WERI-Rb-1 (cell line): ENCODE measurements around the gene MCTP1.

Experiments
- DNase-seq: peaks from one replicate; pipeline ENCODE4 v3.0.0-alpha.2; 2020
- H3K27ac ChIP-seq: fragments of 250-450 bp; sonication (Bioruptor Pico); 2 replicates; pipeline ENCODE4 v1.5.1; 2020; ENCODE audit warnings: mild to moderate bottlenecking, moderate library complexity
- H3K27me3 ChIP-seq: fragments of 250-450 bp; sonication (Bioruptor Pico); 2 replicates; pipeline ENCODE4 v1.5.1; 2021; ENCODE audit warnings: mild to moderate bottlenecking, low read depth, moderate library complexity; ENCODE audit not compliant: insufficient read depth, severe bottlenecking
- H3K36me3 ChIP-seq: fragments of 250-450 bp; sonication (Bioruptor Pico); 2 replicates; pipeline ENCODE4 v1.5.1; 2020; ENCODE audit warnings: mild to moderate bottlenecking, moderate library complexity
- H3K4me3 ChIP-seq: 2 replicates; pipeline ENCODE4 v1.5.1; 2011; ENCODE audit warnings: low read depth, mild to moderate bottlenecking, control low read depth, low read length
- H3K9me3 ChIP-seq: fragments of 250-450 bp; sonication (Bioruptor Pico); 2 replicates; pipeline ENCODE4 v1.5.1; 2021; ENCODE audit warnings: mild to moderate bottlenecking, moderate library complexity; ENCODE audit not compliant: severe bottlenecking
- TF ChIP-seq, protein P1 (sequence below): IDR thresholded peaks from 2 replicates; pipeline ENCODE4 v1.5.1; 2011; ENCODE audit warnings: low read depth, mild to moderate bottlenecking, control low read depth, inconsistent platforms, low read length

The MCTP1 gene

DNA sequence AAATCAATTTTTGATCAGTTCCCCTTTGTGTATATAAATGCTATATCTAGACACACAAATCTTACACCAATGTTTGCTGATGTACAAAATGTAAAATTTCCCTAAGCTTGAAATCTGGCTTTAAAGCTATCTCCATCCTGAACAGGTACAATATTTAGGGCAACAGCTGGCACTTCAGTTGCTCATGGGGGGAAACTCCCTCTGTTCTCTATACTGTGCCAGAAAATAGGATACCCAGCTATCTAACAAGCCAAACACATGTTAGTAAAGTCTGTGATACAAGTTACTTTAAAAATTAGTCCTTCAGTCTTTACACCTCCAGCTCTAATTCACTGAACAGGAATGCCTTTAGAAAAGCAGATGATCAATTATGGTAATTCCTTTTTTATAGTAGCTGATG lies 474.6 kb downstream of the MCTP1 start:
- no peaks in the 10 kb centered on the region for H3K9me3 ChIP-seq
- no peak overlapping the region for H3K27ac ChIP-seq
- H3K36me3 ChIP-seq, result no peaks in the 10 kb centered on the region
- TF ChIP-seq, protein P1, sequence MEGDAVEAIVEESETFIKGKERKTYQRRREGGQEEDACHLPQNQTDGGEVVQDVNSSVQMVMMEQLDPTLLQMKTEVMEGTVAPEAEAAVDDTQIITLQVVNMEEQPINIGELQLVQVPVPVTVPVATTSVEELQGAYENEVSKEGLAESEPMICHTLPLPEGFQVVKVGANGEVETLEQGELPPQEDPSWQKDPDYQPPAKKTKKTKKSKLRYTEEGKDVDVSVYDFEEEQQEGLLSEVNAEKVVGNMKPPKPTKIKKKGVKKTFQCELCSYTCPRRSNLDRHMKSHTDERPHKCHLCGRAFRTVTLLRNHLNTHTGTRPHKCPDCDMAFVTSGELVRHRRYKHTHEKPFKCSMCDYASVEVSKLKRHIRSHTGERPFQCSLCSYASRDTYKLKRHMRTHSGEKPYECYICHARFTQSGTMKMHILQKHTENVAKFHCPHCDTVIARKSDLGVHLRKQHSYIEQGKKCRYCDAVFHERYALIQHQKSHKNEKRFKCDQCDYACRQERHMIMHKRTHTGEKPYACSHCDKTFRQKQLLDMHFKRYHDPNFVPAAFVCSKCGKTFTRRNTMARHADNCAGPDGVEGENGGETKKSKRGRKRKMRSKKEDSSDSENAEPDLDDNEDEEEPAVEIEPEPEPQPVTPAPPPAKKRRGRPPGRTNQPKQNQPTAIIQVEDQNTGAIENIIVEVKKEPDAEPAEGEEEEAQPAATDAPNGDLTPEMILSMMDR, result no peak
- no peak overlapping the region for H3K4me3 ChIP-seq
- DNase-seq, result no peak
- no peaks in the 10 kb centered on the region for H3K27me3 ChIP-seq

DNA sequence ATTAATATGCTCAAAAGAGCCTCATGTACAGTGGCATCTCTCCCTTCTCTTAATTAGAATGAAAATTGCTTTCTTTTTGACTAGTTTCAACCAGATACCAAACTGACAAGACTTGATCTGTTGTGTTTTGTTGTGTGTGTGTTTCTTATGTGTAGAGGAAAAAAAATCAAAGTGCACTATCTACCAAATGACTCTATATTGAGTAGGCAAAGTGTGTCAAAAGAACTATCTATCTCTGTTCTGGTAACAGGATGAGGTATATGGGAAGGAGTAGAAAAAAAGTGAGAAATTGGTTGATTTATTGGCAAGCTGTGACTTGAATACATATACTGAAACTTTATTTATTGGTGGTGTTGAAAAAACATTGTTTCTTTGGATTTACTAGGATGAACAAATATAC lies 476.4 kb downstream of the MCTP1 start:
- Histone ChIP-seq H3K4me3 (no peak overlapping the region), H3K9me3 (no peaks in the 10 kb centered on the region), H3K27ac (no peak overlapping the region), H3K27me3 (no peaks in the 10 kb centered on the region), H3K36me3 (no peaks in the 10 kb centered on the region)
- TF ChIP-seq, protein P1, result no peak
- DNase-seq, result no peak

DNA sequence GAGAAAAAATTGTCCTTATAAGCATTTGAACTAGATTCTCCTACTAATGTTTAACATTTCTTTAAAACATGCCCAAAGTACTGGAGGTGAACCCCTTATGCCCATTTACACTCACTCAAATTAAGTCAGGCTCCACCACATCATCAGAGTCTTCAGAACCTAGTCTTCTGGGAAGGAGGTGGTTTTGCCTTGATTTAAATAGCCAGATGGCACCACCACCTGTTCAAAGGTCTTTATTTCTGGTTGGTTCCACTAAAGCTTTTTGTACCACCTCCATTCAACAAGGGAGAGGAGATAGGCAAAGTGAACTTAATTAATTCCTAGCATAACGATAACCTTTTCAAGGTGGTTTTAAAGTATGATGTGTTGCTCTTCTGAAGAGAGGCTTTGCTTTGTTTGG lies 476.9 kb downstream of the MCTP1 start:
- DNase-seq, result no peak
- TF ChIP-seq, protein P1, result no peak
- no peaks in the 10 kb centered on the region for H3K36me3 ChIP-seq

DNA sequence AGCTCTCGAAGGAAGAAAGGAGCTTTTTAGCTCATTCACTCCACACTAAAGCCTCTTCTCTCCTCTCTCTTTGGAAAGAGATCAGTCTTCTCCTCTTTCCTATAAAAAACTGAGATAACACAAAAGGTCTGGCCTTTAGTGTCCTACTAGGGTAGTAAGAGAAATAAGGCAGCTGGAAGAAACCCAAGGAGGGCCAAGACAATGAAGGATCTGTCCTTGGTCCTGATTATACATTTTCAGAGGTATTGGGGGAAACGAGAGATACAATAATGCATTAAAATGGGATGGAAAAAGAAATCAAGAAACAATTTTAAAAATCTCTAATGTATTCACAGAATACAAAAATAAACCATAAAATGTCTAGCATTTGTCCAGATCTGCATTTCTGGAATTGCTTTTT lies 482.4 kb downstream of the MCTP1 start:
- no peak for DNase-seq
- Histone ChIP-seq H3K4me3 (no peak overlapping the region), H3K9me3 (no peaks in the 10 kb centered on the region), H3K36me3 (no peaks in the 10 kb centered on the region), H3K27ac (no peak overlapping the region), H3K27me3 (no peaks in the 10 kb centered on the region)
- TF ChIP-seq, protein P1, result no peak

More for the DNA sequence above, 476.9 kb downstream of the MCTP1 start:
- Histone ChIP-seq H3K27me3 (no peaks in the 10 kb centered on the region), H3K27ac (no peak overlapping the region), H3K4me3 (no peak overlapping the region), H3K9me3 (no peaks in the 10 kb centered on the region)

DNA sequence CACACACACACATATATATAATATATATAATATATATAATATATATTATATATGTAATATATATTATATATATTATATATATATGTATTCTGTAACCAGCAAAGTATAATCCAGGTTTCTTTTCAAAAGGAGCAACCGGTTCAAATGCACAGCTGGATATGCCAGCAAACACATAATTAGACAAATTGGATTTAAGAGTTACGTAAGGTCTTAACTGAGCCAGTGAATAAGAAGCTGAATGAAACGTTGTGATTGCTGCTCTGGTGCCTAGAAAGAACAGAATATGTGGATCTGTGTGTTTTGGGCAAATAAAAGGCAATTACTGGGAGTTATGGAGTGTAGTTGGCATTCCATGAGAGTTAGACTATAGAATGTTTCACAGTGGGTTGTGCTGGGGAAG lies 488.3 kb downstream of the MCTP1 start:
- Histone ChIP-seq H3K4me3 (no peak overlapping the region), H3K36me3 (no peaks in the 10 kb centered on the region), H3K9me3 (no peaks in the 10 kb centered on the region), H3K27me3 (no peaks in the 10 kb centered on the region), H3K27ac (no peak overlapping the region)
- DNase-seq, result no peak
- TF ChIP-seq, protein P1, result no peak

DNA sequence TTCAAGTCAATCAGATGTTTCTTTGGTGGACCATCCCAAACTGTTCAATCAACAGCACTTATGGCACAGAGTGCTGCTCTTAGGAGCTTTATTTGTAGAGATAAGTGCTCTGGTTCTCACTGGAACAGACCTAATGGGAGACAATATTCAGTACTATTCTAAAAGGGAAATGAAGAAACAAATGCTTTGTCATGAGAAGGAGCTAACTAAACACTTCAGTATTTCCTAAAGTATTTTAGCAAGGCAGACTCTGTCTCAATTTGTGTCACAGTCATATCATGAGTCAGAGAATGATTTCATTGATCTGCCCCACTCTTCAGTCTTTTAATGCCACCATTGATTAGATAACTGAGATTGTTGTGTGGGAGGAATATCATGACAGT lies 491.1 kb downstream of the MCTP1 start:
- no peak overlapping the region for H3K4me3 ChIP-seq
- DNase-seq, result no peak
- H3K27me3 ChIP-seq, result no peaks in the 10 kb centered on the region
- H3K36me3 ChIP-seq, result no peaks in the 10 kb centered on the region
- no peaks in the 10 kb centered on the region for H3K9me3 ChIP-seq
- TF ChIP-seq, protein P1, result no peak
- no peak overlapping the region for H3K27ac ChIP-seq
